Activated T-helper 1 cell treated with Interleukin-2 at 50 U/mL for 16 hours (primary cell): ENCODE data around the gene TVP23A.
A peak's percentile ranks its signal among the peaks of the same experiment; 100 is the strongest.
"Not testable (repeated sequence)": the region's sequence is repeated elsewhere in the genome, so short reads cannot be mapped to it uniquely, and the experiment has no call there.

Experiments
- DNase-seq: peaks from one replicate; pipeline ENCODE4 v3.0.0-alpha.2; 2020; ENCODE audit warnings: low read depth

Gene TVP23A

GRCh38 chr16:10745841-10746240 lies 72.8 kb downstream of the TVP23A start:
- no peak for DNase-seq

- no peak for DNase-seq
These were observed 74.1 kb downstream of the TVP23A start for GRCh38 chr16:10744370-10745030.

- DNase-seq: peak; percentile 97
These were observed 74.8 kb downstream of the TVP23A start, which contains the start of gene NUBP1 for GRCh38 chr16:10743610-10744369. Gene NUBP1, plus strand, starts transcription at chr16:10743842. Its CDS starts 22 bp downstream, at chr16:10743864.

- no peak for DNase-seq
These were observed 75.4 kb downstream of the TVP23A start for GRCh38 chr16:10743227-10743609.

- DNase-seq: no peak
These were observed 76.8 kb downstream of the TVP23A start for GRCh38 chr16:10741844-10742243.

GRCh38 chr16:10741249-10741648 lies 77.3 kb downstream of the TVP23A start:
- not testable (repeated sequence) for DNase-seq

GRCh38 chr16:10740845-10741208 lies 77.8 kb downstream of the TVP23A start:
- DNase-seq: no peak

- no peak for DNase-seq
These were observed 78.4 kb downstream of the TVP23A start for GRCh38 chr16:10740000-10740844.

- no peak for DNase-seq
These were observed 80.1 kb downstream of the TVP23A start for GRCh38 chr16:10738231-10739077.

- peak; percentile 46 for DNase-seq
These were observed 81.4 kb downstream of the TVP23A start for GRCh38 chr16:10737068-10737625.

GRCh38 chr16:10731790-10732189 lies 86.8 kb downstream of the TVP23A start:
- DNase-seq: no peak

GRCh38 chr16:10729104-10730048 lies 89.2 kb downstream of the TVP23A start:
- DNase-seq: no peak

- no peak for DNase-seq
These were observed 90.3 kb downstream of the TVP23A start for GRCh38 chr16:10728003-10728887.
